ENCODE measurements around the gene WIF1.

The WIF1 gene

GRCh38 chr12:65019696-65020234 is 101.3 kb downstream of the WIF1 start:
- DNase-seq, result no peak

GRCh38 chr12:65016881-65017650 is 104.0 kb downstream of the WIF1 start:
- DNase-seq, result no peak

GRCh38 chr12:65015850-65016249 is 105.3 kb downstream of the WIF1 start:
- no peak for DNase-seq

- no peak for DNase-seq
Observed at GRCh38 chr12:65014504-65015271, 106.4 kb downstream of the WIF1 start.

GRCh38 chr12:65010437-65010836 is 110.7 kb downstream of the WIF1 start:
- no peak for DNase-seq

GRCh38 chr12:65005716-65006115 is 115.4 kb downstream of the WIF1 start:
- DNase-seq, result no peak

GRCh38 chr12:65004270-65004669 is 116.8 kb downstream of the WIF1 start:
- no peak for DNase-seq

Measured in activated CD4-positive, CD25-positive, alpha-beta regulatory T cell treated with anti-CD3 and anti-CD28 coated beads, Interleukin-2, amount 50 U/mL, for 72 hours (primary cell).